ENCODE measurements around the gene RCAN2.
A peak's percentile ranks its signal among the peaks of the same experiment; 100 is the strongest.

RCAN2 gene

DNA sequence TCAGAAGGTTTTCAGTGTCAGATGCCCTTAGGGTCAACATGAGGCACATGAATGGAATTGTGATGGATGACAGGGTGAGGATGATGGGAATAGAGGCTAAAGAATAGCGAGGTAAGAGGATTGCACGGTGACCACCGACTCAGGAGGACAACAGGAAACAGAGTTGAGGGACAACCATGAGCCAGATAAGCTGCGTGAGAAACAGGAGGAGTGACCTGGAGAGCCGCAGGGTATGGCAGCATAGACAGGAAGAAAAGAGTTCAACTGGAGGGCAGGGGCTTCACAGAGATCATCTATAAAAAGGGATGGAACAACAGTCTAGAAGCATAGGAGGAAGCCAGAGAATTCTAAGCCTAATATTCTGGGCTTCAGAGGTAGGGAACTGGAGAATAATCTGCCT lies 235.7 kb downstream of the RCAN2 start:
- DNase-seq (ENCODE audit: low read depth in 2 of 2), result no peak

- DNase-seq (ENCODE audit: low read depth in 2 of 2), result no peak
Measured at GRCh38 chr6:46254946-46255345, 236.3 kb downstream of the RCAN2 start.

GRCh38 chr6:46254331-46254730 lies 236.9 kb downstream of the RCAN2 start:
- DNase-seq (ENCODE audit: low read depth in 2 of 2), result no peak

DNA sequence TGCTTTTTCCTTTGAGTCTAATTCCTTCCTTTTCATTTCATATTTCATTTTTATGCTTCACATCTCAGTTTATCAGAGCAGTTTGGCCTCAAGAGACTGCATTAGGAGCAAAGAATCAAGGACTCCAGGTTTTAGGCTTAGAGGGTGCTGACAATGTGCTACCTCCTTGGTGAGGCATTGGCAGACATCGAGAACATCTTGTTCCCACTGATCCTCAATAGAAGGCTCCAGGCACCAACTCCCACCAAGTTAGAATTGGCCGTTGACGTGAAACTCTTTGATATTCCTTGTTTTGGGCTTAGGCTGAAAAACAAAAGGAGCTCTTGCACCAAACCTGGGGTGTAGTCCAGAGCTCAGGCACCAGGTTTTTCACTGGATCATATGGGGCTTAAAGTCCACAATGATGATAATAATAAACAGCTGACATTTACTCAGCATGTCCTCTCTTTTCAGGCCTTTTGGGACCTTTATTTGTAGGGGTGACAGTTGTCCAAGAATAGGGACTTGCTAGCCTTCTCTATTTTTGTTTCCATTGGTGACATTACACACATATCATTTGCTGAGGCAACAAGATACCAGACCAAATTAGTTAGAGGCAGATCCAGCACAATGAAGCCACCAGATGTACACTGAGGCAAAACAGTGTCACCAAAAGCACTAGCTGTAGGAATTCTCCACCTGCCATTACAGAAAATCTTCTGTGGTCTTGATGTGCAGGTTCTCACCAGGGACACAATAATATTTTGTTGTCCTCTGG lies 239.5 kb downstream of the RCAN2 start:
- DNase-seq (ENCODE audit: low read depth in 2 of 2), result no peak

DNA sequence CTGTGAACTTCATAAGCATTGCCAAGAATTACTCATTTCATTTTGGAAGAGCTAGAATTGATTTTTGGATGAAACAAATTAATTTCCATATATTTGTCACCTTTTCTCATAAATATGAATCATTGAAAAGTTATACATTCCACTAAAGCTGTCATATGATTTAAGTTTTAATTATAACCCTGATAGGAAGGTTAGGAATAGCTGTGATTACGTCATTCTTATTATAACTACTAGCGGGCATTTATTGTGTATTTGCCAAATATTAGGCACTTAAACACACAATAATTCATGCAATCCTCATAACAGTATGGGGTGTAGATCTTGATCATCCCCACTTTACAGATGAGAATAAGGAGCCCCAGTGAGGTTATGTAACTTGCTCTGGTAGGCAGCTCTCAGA lies 243.1 kb downstream of the RCAN2 start:
- DNase-seq (ENCODE audit: low read depth in 2 of 2), result no peak

- no peak for DNase-seq (ENCODE audit: low read depth in 2 of 2)
Measured at GRCh38 chr6:46246727-46247126, 244.5 kb downstream of the RCAN2 start.

GRCh38 chr6:46246081-46246480 lies 245.2 kb downstream of the RCAN2 start:
- DNase-seq (ENCODE audit: low read depth in 2 of 2), result no peak

DNA sequence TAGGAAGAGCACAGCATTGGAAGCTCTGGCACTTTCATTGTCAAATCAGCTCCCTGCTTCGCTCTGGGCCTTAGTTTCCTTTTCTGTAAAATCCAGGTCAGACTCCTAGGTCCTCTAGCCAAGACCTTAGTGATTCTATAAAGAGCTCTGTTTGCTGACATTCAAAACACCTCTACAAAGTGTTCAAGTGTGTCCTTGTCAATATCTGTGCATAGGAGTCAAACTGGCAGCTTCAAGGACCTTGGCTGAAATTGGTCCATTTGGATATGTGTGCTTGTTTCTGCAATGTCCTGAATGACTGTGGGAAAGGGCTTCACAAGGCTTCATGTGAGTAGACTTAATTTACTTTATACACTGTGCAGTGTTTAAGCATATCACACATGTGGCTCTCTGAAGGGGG lies 246.6 kb downstream of the RCAN2 start:
- DNase-seq (ENCODE audit: low read depth in 2 of 2), result no peak

- DNase-seq (ENCODE audit: low read depth in 2 of 2), result no peak
Measured at GRCh38 chr6:46243754-46244153, 247.5 kb downstream of the RCAN2 start.

- no peak for DNase-seq (ENCODE audit: low read depth in 2 of 2)
Measured at GRCh38 chr6:46242921-46243320, 248.3 kb downstream of the RCAN2 start.

DNA sequence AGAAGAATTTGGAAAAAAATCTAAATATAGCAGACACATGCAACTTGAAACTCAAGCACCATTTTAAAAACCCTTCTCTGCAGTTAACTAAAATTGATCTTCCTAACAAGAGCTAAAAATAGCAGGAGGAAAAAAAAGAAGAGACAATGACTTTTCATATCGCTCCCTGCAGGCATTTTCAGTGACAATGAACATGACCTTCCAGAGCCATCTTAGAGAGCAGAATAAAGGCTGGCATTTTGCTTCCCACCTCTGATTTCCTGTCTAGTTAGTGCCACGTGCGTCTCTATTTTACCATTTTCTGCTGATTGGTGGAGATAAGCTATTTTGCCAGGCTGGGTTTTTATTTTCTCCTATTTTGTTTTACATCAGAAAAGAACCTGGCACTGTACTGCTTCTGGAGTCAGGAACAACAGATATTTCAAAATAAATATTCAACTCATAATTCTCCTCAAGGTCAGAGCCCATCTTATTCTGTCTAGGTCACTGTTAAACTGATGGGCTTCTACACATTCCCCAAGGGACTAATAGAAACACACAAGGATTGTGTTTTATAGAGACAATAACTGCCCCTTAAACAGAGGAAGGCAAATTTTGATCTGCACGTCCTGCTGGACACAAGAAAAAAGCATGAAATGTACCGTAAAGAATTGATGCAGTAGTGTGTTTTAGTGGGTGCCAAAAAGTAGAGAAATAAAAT lies 250.2 kb downstream of the RCAN2 start:
- no peak for DNase-seq (ENCODE audit: low read depth in 2 of 2)

- DNase-seq (ENCODE audit: low read depth in 2 of 2), result no peak
Measured at GRCh38 chr6:46236752-46237151, 254.5 kb downstream of the RCAN2 start.

DNA sequence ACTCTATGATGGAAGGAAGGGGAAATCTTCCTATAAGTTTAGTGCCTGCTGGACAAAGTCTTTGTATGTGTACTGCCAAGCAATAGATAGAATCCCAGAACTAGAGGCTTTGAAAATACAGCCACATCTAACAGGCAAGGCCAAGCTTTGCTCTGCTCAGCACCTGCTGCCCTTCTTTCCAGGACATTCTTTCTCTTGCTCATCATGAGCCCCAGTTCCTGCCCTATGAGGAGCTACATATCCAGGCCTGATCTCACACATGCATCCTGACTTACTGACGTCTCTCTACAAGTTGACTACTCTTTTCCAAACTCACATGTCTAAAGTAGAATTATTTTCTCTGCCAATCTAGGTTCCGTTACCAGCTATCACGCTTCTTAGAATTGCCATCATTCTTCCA lies 256.0 kb downstream of the RCAN2 start:
- no peak for DNase-seq (ENCODE audit: low read depth in 2 of 2)

DNA sequence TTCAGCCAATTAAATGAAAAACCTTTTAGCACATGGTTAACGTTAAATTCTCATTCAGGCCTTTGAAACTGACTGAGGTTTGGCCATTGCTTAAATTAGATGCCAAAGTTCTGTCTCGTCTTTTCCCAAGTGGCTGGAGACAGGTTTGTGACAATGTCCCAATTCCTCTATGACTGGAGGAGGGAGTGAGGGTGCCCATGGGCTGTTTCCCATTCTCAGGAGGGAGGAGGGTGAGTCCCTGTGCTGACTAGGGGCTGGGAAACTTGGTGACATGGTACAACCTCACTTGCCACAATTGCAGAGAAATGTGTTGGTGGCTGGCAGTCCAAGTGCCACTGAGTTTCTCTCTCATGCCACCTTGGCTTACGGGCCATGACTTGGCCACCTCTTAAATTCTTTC lies 256.5 kb downstream of the RCAN2 start:
- no peak for DNase-seq (ENCODE audit: low read depth in 2 of 2)

- DNase-seq (ENCODE audit: low read depth in 2 of 2), result no peak
Measured at GRCh38 chr6:46234156-46234556, 257.1 kb downstream of the RCAN2 start.

DNA sequence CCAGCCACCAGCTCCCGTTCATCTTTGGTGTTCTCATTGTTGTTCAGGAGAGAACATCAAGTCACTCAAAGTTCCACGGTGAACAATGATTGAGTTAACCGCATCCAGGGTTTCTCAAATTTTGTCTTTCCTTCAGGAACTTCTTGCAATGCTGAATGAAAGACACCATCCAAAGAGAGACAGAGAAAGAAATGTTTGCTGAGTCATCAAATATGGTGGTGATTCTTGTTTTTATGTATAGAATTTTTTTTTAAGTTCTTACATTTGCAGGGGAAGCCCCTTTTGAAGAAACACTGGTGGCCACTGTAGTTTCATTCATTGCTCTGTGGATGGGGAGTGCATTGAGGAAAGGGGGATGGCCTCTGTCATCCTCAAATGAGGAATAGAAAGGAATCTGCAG lies 258.1 kb downstream of the RCAN2 start:
- DNase-seq (ENCODE audit: low read depth in 2 of 2), result no peak

GRCh38 chr6:46222286-46222685 lies 269.0 kb downstream of the RCAN2 start:
- no peak for DNase-seq (ENCODE audit: low read depth in 2 of 2)

GRCh38 chr6:46221222-46221793 lies 269.9 kb downstream of the RCAN2 start:
- DNase-seq (ENCODE audit: low read depth in 2 of 2), result no peak

DNA sequence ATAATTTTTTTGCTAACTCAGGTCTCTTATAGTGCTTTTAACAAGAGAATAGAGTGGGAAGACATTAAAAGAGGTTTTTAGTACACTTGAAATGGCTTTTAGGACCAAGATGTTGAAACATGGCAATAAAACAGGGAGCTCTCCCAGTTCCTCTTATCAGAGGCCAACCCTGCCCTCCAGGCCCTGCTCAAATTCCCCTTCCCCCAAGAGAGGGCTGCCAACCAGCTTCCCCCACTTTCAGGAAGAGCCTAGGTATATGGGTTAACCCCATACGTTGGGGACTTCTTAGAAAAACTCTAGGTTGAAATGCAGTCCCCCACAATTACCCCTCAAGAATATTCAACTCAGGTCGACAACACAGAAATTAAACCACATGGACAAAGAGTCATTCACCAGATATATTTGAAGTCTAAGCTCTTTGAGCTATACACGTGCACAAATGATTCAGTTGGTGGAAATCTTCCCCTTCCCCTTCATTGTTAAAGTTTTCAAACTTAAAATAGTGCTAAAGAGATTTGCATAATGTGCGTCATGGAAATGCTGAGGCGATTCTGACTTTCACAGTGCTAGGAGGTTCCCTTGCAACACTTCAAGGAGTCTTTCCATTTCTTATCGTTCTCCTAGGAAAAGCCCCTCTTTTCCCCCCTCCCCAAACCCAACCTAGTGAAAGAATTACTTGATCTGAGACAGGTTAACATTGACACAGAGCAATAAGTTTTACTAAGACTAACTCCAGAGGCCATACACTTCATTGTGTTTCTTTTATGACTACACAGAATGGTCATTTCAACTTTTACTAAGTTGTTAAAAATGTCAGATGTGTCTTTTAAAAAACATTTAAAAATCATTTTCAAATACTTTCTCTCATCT lies 270.7 kb downstream of the RCAN2 start:
- peak in 1 of 2 donors; percentile 17 for DNase-seq (ENCODE audit: low read depth in 2 of 2)

- DNase-seq (ENCODE audit: low read depth in 2 of 2), result no peak
Measured at GRCh38 chr6:46219661-46220060, 271.6 kb downstream of the RCAN2 start.

DNA sequence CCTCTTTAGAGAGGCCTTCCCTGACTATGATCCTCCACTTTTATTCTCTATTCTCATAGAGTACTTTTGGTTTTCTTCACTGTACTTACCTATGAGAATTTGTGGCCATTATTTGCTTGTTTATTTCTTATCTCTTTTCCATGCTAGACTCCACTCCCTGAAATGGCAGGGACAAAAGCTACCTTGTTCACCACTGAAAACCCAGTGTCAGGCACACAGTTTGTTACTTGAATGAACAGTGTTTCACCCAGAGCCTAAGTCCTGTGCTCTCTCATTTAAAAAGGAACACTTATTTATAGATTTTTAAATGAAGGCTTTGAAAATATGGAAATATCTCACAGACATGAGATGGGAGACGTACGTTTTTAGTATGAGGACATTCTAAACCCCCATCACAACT lies 272.8 kb downstream of the RCAN2 start:
- DNase-seq (ENCODE audit: low read depth in 2 of 2), result no peak

GRCh38 chr6:46217671-46218131 lies 273.5 kb downstream of the RCAN2 start:
- DNase-seq (ENCODE audit: low read depth in 2 of 2), result no peak
